NCI-H69 (cell line): ENCODE data around the gene AGAP1.

ENCODE experiments used
- DNase-seq: peaks from one replicate; lab custom pipeline; 2025; lab: John Stamatoyannopoulos, UW

AGAP1 gene

DNA sequence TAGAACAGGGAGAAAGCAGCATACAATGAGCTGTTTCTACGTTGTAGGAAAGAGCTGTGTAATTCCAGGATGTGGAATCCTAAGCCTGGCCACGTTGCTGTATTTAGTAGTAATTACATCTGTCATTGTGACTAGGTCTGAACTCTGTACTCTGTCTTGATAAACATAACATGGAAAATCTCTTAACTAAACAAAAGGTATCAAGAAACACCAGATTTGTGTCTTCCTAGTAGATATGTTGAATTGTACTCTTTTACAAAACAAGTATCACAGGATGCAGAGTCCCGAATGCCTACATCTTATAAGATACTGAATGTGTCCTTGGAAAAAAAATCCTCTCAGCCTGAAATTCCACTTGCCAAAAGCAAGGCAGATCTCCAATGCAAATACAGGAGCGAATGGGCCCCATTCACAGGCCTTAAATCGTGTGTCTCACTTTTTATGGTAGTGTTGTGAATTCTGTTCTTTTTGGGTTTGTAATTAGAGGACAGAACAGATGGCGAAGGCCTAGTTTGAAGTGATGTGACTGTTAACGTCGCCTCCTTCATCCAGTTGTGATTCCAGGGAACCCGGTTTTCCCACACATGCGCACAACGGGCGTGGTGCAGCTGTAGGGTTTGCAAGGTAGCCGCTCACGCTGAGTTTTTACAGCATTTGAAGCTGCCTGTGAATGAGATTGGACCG is 427.8 kb downstream of the AGAP1 start:
- DNase-seq = no peak

DNA sequence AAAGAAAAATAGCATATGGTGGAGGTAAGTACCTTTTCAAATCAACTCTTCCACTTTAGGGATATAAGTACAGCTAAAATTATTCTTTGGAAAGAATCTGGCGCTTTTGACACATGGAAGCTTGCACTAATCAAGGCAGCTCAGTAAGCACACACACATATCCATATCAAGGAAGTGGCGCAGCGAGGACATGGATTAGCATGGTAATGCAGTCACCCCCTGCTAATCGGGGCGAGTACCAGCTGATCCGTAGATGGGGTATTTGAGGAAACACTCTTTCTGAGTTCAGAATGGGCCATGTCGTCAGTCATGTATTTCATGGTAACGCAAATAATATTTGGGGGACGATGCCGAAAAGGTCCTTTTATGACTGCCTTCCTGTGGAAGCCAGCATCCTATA is 429.0 kb downstream of the AGAP1 start:
- no peak for DNase-seq

DNA sequence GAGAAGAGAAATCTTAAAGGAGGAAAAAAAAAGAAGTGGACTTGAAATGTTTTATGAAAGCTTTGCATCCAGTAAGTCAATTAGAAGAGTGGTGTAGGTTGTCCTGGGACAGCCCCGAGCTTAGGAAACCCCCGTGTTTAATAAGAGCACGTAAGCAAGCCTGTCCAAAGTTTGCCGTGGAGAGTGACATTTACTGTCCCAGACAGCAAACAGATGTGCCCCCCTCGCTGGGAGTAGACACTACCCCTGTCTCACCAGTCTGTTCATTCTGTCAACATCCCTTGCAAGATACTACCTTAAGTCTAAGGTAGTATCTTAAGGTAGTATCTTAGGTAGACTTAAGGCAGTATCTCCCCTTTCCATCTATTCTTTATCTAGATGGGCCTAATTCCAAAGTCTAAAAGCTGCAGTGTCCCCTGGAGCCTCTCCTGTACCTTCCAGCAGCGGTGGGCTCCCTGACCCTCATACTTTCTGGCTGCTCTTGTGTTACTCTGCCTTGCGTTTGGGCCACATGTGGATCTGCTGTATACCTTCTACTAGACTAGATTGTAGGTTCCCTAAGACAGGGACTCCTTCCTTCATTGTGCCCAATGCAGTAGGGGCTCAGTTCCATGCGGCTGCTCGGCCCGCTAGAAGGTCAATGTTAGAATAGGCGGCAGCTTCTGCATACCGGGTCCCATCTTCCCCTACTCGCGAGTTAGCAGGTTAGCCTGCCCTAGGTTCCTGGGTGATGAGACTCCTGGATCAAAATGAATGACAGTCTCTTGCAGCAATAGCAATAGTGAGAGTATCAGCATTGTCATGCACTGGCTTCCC is 430.2 kb downstream of the AGAP1 start:
- DNase-seq = no peak

GRCh38 chr2:235924675-235925063 is 430.8 kb downstream of the AGAP1 start:
- DNase-seq = no peak

- no peak for DNase-seq
These were observed 431.5 kb downstream of the AGAP1 start for GRCh38 chr2:235925250-235925919.

- DNase-seq = no peak
These were observed 432.4 kb downstream of the AGAP1 start for GRCh38 chr2:235926229-235926628.

GRCh38 chr2:235928751-235929370 is 435.0 kb downstream of the AGAP1 start:
- no peak for DNase-seq

- DNase-seq = no peak
These were observed 436.9 kb downstream of the AGAP1 start for GRCh38 chr2:235930701-235931100.

DNA sequence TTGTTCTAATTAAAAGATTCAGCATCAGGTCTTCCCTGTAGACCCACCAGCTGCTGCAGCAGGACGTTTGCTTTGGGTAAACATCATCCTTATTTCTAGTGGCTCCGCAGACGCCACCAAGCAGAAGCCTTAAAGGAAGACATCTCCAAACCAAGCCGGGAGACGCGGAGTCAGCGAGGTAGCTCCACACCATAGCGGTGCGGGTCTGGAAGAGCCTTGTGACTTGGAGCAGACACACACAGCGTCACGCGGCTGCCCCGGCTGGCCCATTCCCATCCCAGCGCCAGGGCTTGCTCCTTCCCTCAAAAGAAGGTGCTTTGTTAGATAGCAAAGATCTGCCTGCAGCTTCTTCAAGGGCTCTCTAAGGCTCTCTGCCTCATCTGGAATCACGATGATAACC is 437.8 kb downstream of the AGAP1 start:
- no peak for DNase-seq

DNA sequence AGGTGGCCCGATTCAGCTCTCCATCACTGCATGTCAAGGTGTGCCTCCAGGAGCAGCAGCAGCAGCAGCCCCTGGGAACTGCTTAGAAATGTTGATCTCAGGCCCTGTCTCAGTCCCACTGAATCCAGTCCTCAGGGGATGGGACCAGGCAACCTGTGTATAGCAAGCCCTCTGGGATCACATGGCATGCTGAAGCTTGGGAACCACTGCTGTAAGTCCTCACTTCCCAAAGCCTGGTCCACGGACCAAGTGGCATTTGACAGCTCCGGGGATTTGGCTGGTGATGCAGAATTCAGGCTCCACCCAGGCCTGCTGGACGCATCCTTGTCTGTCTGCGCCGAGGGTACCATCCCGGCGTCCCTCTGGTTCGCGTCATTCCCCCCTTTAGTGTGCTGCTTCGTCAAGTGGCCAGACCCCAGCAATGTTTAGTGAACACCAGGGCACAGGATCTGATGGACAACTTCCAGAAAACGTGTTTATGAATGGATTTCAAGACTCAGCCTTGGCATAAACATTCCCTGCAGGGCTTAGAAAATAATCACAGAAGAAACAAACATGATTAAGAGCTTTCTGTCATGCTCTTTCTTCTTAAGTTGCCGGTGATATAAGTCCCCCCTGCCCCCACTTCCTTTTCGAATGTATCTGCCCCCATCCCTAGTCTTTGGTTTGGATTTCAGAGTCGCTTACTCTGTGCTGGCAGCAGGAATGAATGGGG is 440.4 kb downstream of the AGAP1 start:
- no peak for DNase-seq

GRCh38 chr2:235934774-235935484 is 441.1 kb downstream of the AGAP1 start:
- no peak for DNase-seq

DNA sequence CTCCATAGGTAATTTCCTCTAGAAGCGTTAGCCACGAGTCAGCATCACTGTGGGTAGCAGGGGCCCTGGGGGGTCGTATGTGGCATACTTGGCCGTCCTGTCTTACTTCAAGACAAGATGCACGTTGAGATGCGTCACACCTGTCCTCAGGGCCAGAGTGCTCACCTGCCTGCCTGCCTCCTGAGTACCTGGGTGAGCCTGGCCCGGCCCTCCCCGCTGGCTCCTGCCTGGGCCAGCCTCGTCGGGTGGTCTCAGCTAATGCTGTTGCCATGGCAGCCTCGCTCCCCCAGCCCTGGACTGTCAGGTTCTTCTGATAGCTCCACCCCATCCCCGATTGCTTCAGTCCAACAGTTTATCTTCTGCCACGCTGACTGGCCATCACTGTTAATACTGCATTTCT is 441.9 kb downstream of the AGAP1 start:
- DNase-seq = no peak

GRCh38 chr2:235936493-235936892 is 442.6 kb downstream of the AGAP1 start:
- DNase-seq = no peak

- no peak for DNase-seq
These were observed 443.2 kb downstream of the AGAP1 start for GRCh38 chr2:235937087-235937486.

DNA sequence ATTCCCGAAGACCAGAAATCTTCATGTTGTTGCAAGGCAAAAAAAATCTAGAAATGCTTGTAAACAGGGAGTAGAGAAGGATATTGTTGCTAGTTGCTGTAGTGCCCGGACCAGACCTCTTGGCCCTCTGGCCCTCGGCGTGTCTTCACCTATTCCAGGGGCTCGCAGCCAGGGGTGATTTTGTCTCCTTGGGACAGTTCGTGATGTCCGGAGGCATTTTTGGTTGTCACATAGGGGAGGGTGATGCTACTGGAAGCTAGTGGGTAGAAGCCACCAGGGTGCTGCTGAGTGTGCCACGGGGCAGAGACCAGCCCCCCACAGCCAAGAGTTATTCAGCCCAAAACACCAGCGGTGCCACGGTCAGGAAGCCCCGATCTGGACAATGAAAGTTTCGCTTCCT is 443.7 kb downstream of the AGAP1 start:
- DNase-seq = no peak

DNA sequence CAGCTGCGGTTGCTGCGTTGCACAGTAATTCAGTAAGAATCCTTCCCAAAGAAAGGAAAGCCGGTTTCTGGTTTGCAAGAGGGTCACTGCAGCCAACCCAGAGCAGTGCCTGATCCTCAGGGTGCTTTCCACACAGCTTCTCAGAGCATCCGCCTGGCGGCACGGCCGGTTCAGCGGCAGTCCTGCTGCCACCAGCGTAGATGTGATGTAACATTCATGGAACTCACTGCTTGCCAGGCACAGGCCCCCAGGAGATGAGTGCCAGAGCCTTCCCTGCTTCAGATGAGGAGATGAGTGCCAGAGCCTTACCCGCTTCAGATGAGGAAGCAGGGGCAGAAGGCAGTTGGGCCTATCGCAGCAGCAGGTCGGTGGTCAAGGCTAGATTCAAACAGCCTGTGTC is 444.1 kb downstream of the AGAP1 start:
- no peak for DNase-seq

DNA sequence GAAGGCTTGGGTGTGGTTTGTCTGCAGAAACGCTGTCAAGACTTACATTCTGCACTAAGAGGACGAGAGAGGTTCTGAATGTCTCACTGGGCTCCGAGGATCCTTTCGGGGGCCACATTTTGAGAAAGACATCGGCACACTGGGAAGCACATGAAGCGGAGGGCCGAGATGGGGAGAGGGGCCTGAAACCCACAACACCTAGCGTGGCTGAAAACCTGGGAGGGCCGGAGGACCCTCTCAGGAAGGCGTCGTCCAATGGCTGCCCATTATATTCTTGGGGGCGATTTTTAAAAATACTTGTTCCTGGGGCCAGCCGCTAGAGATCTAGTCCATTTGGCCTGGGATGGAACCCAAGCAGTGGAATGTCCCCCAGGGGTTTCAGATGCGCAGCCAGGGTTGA is 444.8 kb downstream of the AGAP1 start:
- no peak for DNase-seq

DNA sequence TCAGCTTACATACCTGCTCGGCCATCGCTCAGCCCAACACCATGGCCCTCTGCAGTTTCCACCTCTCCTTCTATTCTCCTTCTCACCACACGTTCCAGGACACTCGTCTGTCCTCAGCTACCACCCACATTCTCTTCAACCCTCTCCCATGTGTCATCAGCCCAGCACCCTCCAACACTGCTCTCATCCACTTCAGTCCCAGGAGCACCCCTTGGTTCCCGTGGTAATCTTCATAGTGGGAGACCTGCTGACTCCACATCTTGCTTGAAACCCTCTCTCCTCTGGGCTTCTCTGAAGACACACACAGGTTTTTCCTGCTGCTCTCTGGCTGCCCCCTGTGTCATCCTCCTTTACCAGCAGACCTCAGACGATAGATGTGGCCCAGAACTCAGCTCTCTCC is 445.6 kb downstream of the AGAP1 start:
- no peak for DNase-seq

- DNase-seq = no peak
These were observed 446.5 kb downstream of the AGAP1 start for GRCh38 chr2:235940330-235940729.

DNA sequence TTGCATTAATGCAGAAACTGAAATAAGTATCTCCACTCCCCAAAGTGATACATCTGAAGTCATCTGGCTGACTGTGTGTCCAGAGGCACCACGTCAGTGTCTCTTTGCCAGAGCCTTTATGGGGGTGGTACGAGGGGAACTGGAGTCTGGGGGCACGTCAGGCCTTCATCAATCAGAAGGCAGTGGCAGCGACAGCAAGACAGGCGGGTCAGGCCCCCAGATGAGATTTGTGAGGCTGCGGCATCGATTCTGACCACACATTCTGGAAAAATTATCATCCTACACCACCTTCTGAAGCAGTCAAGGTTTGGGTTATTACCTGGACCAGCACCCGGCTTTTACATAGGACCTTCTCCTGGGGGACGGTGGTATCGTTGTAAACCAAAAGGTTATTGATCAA is 450.7 kb downstream of the AGAP1 start:
- DNase-seq = no peak

DNA sequence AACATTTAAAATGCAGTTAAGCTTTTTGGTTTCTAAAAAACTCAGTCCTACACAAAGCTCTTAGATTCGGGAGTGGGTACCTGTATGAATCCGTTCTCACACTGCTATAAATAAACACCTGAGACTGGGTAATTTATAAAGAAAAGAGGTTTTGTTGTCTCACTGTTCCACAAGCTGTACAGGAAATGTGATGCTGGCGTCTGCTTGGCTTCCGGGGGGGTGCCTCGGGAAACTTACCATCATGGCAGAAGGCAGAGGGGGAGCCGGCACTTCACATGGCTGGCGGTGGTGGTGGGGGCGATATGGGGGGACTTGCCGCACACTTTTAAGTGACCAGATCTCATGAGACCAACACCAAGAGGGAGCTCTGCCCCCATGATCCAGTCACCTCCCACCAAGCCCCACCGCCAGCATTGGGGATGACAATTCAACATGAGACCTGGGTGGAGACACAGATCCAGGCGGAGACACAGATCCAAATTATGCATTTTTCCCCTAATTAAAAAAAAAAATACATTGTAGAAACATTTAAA is 451.8 kb downstream of the AGAP1 start:
- DNase-seq = no peak
